Adrenal gland (tissue), 12 donors: ENCODE results near the gene XRCC5. TPM values are rescaled to one million over a fixed set of nuclear protein-coding genes. Genes with fewer than 3 reads are reported as not detected.

ENCODE experiments used
- DNase-seq, 7 donors: peaks; one replicate each; pipeline ENCODE4 v3.0.0-alpha.2; 2019 to 2020
- H3K27ac ChIP-seq, 5 donors: fragments of 200-600 bp; sonication (generic) in 4 of 5; 1 replicate in 3 of 5; 2 replicates in 2 of 5; pipeline versions ENCODE4 v1.5.1 to v1.8.0; 2016 to 2020; ENCODE audit warnings: mild to moderate bottlenecking in 1 of 5
- H3K27me3 ChIP-seq: fragments of 200-600 bp; 2 replicates; pipeline ENCODE4 v1.8.0; 2021
- H3K36me3 ChIP-seq, 2 donors: fragments of 200-600 bp; replicated peaks in 1 of 2; 1 replicate in 1 of 2; 2 replicates in 1 of 2; pipeline versions ENCODE4 v1.5.1 to v1.8.0; 2018 to 2022
- H3K4me1 ChIP-seq, 2 donors: fragments of 200-600 bp; replicated peaks in 1 of 2; 1 replicate in 1 of 2; 2 replicates in 1 of 2; pipeline versions ENCODE4 v1.5.1 to v1.8.0; 2018 to 2021
- H3K4me3 ChIP-seq, 4 donors: fragments of 200-600 bp; sonication (generic) in 3 of 4; one replicate each; pipeline ENCODE4 v1.5.1; 2016 to 2018
- H3K9me3 ChIP-seq, 3 donors: fragments of 200-600 bp; sonication (generic) in 1 of 3; replicated peaks in 1 of 3; 1 replicate in 2 of 3; 2 replicates in 1 of 3; pipeline versions ENCODE4 v1.5.1 to v1.8.0; 2016 to 2021
- POLR2A ChIP-seq, 2 donors: fragments of 450-650 bp; IDR thresholded peaks; one replicate each; pipeline ENCODE4 v1.6.1; 2017; ENCODE audit warnings: antibody characterized with exemption in 2 of 2, mild to moderate bottlenecking in 2 of 2, moderate library complexity in 1 of 2
- WGBS, 4 donors: extraction: QIAGEN DNeasy Blood & Tissue Kit in 2 of 4; methylation state at CpG; one replicate each; pipeline versions ENCODE4 v1.1.5 to v1.1.7; 2013 to 2017; 5-methylcytosine and 5-hydroxymethylcytosine counted together
- intact Hi-C, 2 donors: fragments of 100-400 bp; cut with DNase I; formaldehyde crosslinking; loops; one replicate each; pipeline versions ENCODE4 v1.14.1 to v1.15.0; 2022 to 2023
- polyA plus RNA-seq, 3 donors: library from polyadenylated mRNA; stranded (reverse); fragments of 200-250 nt in 2 of 3; fragments of 350-450 nt in 1 of 3; fragmentation: Illumina TruSeq in 1 of 3; extraction: RNeasy Lipid Tissue Mini Kit (QIAGEN cat#74804) in 1 of 3; gene quantifications; one replicate each; pipeline ENCODE4 v1.2.3, GENCODE V29; 2013 to 2014
- total RNA-seq, 9 donors: library from RNA; depleted of rRNA in 4 of 9; stranded (reverse); fragments of >200 nt in 4 of 9; fragments of 120-200 nt in 1 of 9; fragmentation: NEBNext Ultra II Directional in 1 of 9; extraction: Animal tissue kit (Norgen Biotek cat#: 25700) in 1 of 9; gene quantifications; one replicate each; pipeline versions ENCODE4 v1.1.0 to v1.2.4, GENCODE V29; 2013 to 2023
- TF ChIP-seq, protein P1 (sequence below), 6 experiments: fragments of 450-650 bp in 4 of 6; fragments of 200-600 bp in 2 of 6; sonication (generic) in 1 of 6; IDR thresholded peaks; 1 replicate in 5 of 6; 2 replicates in 1 of 6; pipeline versions ENCODE4 v1.5.1 to v1.8.0; 2016 to 2021; ENCODE audit warnings: antibody characterized with exemption in 6 of 6, mild to moderate bottlenecking in 2 of 6, moderate library complexity in 1 of 6
- donor health status: healthy with polysubstance abuse.
- donor health status: Bipolar disorder and iron deficiency.
- donor health status: DM: yes; HTN: yes; CAD: no.
- donor health status: DM: no; HTN: no; CAD: no.
- donor health status: DM: no; HTN: no; CAD: no.
- donor health status: DM: yes; HTN: yes; CAD: no.

Gene XRCC5
- total and polyA plus RNA-seq, 12 donors, result 58.4 to 224 (median 158) TPM

DNA sequence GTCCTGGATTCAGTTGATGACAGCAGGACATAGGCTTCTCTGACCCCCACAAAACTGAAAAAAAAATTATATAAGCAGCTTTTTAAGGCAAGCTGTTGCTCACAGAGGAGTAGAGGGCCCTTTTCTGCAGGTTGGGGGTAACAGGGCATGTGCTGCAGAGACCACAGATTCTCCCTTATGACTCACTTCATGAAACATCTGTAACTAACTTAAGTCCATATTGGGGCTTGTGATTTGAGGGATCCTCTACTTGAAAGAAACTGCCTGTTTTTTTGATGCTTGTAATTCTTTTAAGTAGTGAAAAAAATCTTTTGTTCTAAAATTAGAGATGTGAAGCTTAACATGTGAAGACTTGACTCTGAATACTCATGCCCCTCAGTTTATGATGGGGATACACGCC lies 33.4 kb downstream of the XRCC5 start:
- TF ChIP-seq POLR2A (IDR thresholded peaks at IDR 0.05), result no peak
- TF ChIP-seq, protein P1, sequence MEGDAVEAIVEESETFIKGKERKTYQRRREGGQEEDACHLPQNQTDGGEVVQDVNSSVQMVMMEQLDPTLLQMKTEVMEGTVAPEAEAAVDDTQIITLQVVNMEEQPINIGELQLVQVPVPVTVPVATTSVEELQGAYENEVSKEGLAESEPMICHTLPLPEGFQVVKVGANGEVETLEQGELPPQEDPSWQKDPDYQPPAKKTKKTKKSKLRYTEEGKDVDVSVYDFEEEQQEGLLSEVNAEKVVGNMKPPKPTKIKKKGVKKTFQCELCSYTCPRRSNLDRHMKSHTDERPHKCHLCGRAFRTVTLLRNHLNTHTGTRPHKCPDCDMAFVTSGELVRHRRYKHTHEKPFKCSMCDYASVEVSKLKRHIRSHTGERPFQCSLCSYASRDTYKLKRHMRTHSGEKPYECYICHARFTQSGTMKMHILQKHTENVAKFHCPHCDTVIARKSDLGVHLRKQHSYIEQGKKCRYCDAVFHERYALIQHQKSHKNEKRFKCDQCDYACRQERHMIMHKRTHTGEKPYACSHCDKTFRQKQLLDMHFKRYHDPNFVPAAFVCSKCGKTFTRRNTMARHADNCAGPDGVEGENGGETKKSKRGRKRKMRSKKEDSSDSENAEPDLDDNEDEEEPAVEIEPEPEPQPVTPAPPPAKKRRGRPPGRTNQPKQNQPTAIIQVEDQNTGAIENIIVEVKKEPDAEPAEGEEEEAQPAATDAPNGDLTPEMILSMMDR (IDR thresholded peaks at IDR 0.05), result no peak
- Histone ChIP-seq H3K36me3 (peaks cover 0 to 93% of the 10 kb centered on the region in 2 donors), H3K4me1 (no peaks in the 10 kb centered on the region), H3K27me3 (no peaks in the 10 kb centered on the region), H3K9me3 (no peaks in the 10 kb centered on the region), H3K4me3 (no peak overlapping the region), H3K27ac (no peak overlapping the region)
- no peak for DNase-seq
- intact Hi-C loops, result loop anchor here in 1 of 2 donors (10.0 kb wide), 1 partner anchor 262 kb away; no protein-coding TSS in a partner anchor
- 92 to 100% (median 96%) methylated on average over 1 of the region's 1 CpG for WGBS, 4 donors

DNA sequence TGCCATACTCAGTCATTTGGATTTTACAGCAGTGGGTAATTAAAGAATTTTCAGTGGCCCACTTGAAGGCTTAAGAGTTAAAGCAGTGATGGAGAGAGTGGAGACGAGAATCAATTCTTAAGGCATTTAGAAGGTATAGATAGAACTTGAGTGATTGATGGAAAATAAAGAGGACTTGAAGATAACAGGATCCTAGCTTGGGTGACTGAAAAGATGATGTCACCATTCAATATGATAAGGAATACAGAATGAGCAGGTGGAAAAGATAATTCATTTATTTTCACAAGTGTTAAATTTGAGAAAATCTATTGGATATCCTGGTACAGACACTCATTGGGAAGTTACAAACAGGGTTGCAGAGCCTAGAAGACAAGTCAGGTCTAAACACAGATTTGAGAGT lies 35.2 kb downstream of the XRCC5 start:
- Histone ChIP-seq H3K36me3 (peaks cover 0 to 93% of the 10 kb centered on the region in 2 donors), H3K4me1 (no peaks in the 10 kb centered on the region), H3K27me3 (no peaks in the 10 kb centered on the region), H3K27ac (no peak overlapping the region), H3K4me3 (no peak overlapping the region), H3K9me3 (no peaks in the 10 kb centered on the region)
- intact Hi-C loops, result loop anchor here in 1 of 2 donors (10.0 kb wide), 1 partner anchor 260 kb away; no protein-coding TSS in a partner anchor
- 74 to 91% (median 89%) methylated on average over 1 of the region's 1 CpG for WGBS, 4 donors
- TF ChIP-seq, protein P1 (IDR thresholded peaks at IDR 0.05), result no peak
- no peak for TF ChIP-seq POLR2A (IDR thresholded peaks at IDR 0.05)
- no peak for DNase-seq

DNA sequence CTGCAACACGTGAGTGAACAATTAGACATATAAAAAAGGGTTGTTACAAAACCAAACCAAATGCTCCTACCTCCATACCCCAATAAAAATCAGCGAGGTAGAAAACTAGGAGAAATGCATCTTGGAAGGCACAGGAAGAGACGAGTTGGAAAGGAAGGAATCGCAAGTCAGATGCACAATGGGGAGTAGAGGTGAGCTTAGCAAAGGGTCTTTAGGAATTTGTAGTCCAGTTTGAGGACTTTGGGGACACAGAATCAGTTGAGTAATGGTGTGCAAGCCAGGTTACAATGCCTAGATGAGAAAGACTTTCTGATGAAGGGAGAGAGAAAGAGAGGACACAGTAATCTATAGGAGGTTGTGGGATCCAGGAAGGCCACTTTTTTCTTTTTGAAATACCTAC lies 35.7 kb downstream of the XRCC5 start:
- no peak for DNase-seq
- no peak for TF ChIP-seq POLR2A (IDR thresholded peaks at IDR 0.05)
- TF ChIP-seq, protein P1 (IDR thresholded peaks at IDR 0.05), result no peak
- 94 to 98% (median 96%) methylated on average over 4 of the region's 4 CpGs for WGBS, 4 donors
- no peaks in the 10 kb centered on the region for H3K27me3 ChIP-seq
- no peak overlapping the region for H3K27ac ChIP-seq
- no peaks in the 10 kb centered on the region for H3K9me3 ChIP-seq
- H3K4me3 ChIP-seq, result no peak overlapping the region
- H3K36me3 ChIP-seq, result peaks cover 0 to 93% of the 10 kb centered on the region in 2 donors
- H3K4me1 ChIP-seq, result no peaks in the 10 kb centered on the region
- intact Hi-C loops, result loop anchor here in 1 of 2 donors (10.0 kb wide), 1 partner anchor 260 kb away; no protein-coding TSS in a partner anchor

DNA sequence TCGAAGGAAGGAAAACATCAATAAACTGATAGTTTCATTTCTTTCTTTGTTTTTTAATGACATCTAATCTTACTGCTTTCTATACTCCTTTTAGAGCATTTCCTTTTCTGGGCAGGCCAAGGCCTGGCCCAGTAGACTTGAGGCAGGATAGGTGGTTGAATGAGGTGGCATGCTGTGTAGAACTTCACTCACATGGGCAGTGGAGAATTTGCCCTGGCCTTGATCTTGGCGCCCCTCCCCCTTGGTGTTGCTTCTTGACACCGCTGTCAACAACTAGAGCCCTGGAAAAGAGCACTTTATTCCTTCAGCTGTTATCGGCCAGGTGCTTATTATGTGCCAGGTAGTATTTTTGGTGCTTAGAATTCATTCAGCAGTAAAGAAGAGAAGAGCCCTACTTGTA lies 37.4 kb downstream of the XRCC5 start:
- DNase-seq, result peak in 1 of 7 donors; percentile 28
- Histone ChIP-seq H3K27ac (no peak overlapping the region), H3K4me1 (no peaks in the 10 kb centered on the region), H3K9me3 (no peaks in the 10 kb centered on the region), H3K36me3 (peaks cover 0 to 93% of the 10 kb centered on the region in 2 donors), H3K27me3 (no peaks in the 10 kb centered on the region), H3K4me3 (no peak overlapping the region)
- TF ChIP-seq POLR2A (IDR thresholded peaks at IDR 0.05), result no peak
- TF ChIP-seq, protein P1 (IDR thresholded peaks at IDR 0.05), result no peak
- 73 to 88% (median 83%) methylated on average over 4 of the region's 4 CpGs for WGBS, 4 donors
- intact Hi-C loops, result loop anchor here in 1 of 2 donors (10.0 kb wide), 1 partner anchor 258 kb away; no protein-coding TSS in a partner anchor
